Muscle layer of duodenum (tissue), 2 donors: ENCODE results near the gene RBL2.
A peak's percentile ranks its signal among the peaks of the same experiment; 100 is the strongest.

Experiments used
- H3K27ac ChIP-seq: one replicate; pipeline ENCODE4 v1.7.0; 2013; ENCODE audit warnings: mild to moderate bottlenecking, low read length
- H3K27me3 ChIP-seq: one replicate; pipeline ENCODE4 v1.7.0; 2013; ENCODE audit warnings: low read depth, mild to moderate bottlenecking, control low read depth, low read length
- H3K36me3 ChIP-seq, 2 donors: one replicate each; pipeline ENCODE4 v1.7.0; 2013; ENCODE audit warnings: low read length in 2 of 2, control low read depth in 1 of 2, mild to moderate bottlenecking in 1 of 2; ENCODE audit not compliant: insufficient read depth in 2 of 2, control insufficient read depth in 1 of 2
- H3K4me1 ChIP-seq, 2 donors: one replicate each; pipeline ENCODE4 v1.7.0; 2013; ENCODE audit warnings: low read length in 2 of 2, mild to moderate bottlenecking in 2 of 2, control low read depth in 1 of 2, moderate library complexity in 1 of 2; ENCODE audit not compliant: insufficient read depth in 2 of 2, control insufficient read depth in 1 of 2
- H3K4me3 ChIP-seq, 2 donors: one replicate each; pipeline ENCODE4 v1.7.0; 2013; ENCODE audit warnings: low read length in 2 of 2, low read depth in 1 of 2, mild to moderate bottlenecking in 1 of 2
- H3K9me3 ChIP-seq, 2 donors: one replicate each; pipeline ENCODE4 v1.7.0; 2013; ENCODE audit warnings: low read length in 2 of 2, control low read depth in 1 of 2, mild to moderate bottlenecking in 1 of 2; ENCODE audit not compliant: control insufficient read depth in 1 of 2
- donor health status: healthy.

Gene RBL2

DNA sequence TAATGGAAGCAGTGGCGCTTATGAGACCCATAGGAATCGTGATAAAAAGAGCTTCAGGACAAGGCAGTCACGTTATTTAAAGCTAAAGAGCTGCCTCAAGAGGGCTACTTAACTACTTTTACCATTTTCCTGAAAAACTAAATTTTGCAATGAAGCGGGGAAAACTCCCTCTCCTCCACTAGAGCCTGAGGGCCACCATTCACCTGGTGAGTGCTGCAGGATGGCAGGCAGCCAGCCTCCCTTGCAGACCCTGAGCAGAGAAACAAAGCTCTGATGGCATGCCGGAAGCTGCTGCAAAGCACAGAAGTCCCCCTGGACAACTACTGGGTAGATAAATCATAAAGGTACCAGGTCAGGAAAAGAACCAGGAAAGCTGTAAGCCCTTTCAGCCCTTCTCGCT lies 60.4 kb downstream of the RBL2 start:
- Histone ChIP-seq H3K9me3 (no peaks in the 10 kb centered on the region), H3K27me3 (no peaks in the 10 kb centered on the region), H3K36me3 (peaks cover 55 to 77% of the 10 kb centered on the region in 2 donors), H3K4me3 (no peak overlapping the region), H3K4me1 (no peaks in the 10 kb centered on the region), H3K27ac (no peak overlapping the region)

- H3K9me3 ChIP-seq = no peaks in the 10 kb centered on the region
- H3K4me1 ChIP-seq = no peaks in the 10 kb centered on the region
- no peak overlapping the region for H3K4me3 ChIP-seq
- H3K27ac ChIP-seq = no peak overlapping the region
- no peaks in the 10 kb centered on the region for H3K27me3 ChIP-seq
- peaks cover 51 to 77% of the 10 kb centered on the region in 2 donors for H3K36me3 ChIP-seq
These were observed 61.1 kb downstream of the RBL2 start for GRCh38 chr16:53495325-53495724.

GRCh38 chr16:53498984-53499383 lies 64.7 kb downstream of the RBL2 start:
- peaks cover 13 to 16% of the 10 kb centered on the region in 2 donors for H3K4me1 ChIP-seq
- H3K4me3 ChIP-seq = peak overlapping the region in 1 of 2 donors; percentile 0
- no peak overlapping the region for H3K27ac ChIP-seq
- no peaks in the 10 kb centered on the region for H3K27me3 ChIP-seq
- H3K9me3 ChIP-seq = no peaks in the 10 kb centered on the region
- peaks cover 41 to 46% of the 10 kb centered on the region in 2 donors for H3K36me3 ChIP-seq

DNA sequence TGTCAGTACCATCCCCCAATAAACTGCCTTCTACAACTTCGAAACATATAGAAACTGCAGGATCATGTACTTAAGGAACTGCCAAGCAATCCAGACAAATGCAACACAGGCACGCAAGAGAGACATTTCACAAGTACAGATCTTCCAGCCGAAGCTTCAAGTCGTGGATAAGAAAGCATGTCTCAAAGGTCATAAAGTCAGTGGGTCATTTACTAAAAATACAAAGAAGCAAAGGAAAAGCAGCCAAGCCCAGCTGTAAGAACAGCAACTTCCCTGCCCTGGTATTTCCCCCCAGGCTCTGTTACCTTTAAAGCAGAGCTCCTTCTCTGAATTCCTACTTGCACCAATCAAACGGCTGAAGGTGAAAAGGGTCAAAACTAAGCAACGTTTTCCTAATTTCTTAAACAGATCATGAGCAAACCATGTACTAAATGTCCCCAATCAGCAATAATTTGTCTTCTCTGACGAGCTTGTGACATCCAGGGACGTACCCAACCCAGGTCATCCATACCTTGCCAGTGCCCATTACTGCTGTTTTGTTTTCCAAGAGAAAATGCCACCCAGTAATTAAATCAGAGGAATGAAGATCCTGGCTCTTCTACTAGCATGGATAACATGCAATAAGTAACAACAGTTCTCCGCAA lies 67.1 kb downstream of the RBL2 start:
- H3K27me3 ChIP-seq = no peaks in the 10 kb centered on the region
- peaks cover 13 to 23% of the 10 kb centered on the region in 2 donors for H3K4me1 ChIP-seq
- no peak overlapping the region for H3K27ac ChIP-seq
- peak overlapping the region; percentile 72 to 96 for H3K4me3 ChIP-seq
- H3K36me3 ChIP-seq = peaks cover 17 to 24% of the 10 kb centered on the region in 2 donors
- H3K9me3 ChIP-seq = no peaks in the 10 kb centered on the region

DNA sequence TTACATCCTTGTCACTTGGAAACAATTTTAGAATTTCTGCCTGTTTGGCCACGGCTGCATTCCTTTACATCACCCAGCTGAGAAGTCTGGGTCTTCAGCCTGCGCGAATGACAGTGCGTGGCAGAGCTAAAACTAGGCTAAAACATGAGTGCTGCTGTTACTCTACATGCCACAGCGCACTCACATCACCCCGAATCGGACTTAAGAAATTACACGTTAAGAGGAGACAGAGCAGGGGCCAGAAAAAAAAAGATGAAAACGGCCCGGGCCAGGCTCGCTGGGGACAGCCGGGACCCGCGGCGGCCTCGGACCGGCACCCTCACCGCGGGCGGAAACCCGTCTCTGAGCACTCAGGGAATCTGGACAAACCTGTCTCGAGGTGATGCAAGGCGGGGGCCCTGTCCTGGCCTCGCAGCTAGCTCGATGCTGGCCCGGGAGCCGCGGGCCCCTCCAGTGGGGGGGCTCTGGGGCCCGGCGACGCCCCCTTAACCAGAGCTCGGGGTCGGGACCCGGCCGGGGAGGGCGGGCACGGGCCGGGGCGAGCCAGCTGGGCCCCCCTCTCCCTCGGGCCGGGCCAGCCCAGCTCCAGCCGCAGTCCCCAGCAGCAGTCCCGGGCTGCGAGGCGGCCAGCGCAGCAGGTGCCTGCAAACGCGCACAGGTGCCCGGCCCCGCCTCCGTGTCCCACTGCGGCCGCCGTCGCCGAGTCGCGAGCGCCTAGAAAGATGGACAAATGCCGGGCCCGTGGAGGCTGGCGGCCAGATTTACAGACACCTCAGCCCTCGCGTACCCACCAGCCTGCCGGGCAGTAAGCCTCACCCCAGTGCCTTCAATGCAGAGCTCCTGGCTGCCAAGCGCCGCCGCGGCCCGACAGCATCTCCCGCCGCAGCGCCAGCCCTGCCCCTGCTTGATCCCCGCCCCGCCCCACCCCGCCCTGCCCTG lies 68.3 kb downstream of the RBL2 start, which contains the start of gene AKTIP:
TSS of gene AKTIP (minus strand) at position 879 of the 939 bp plus-strand sequence. CDS start 2,950 bp downstream, outside the sequence.
- H3K36me3 ChIP-seq = peaks cover 12% of the 10 kb centered on the region in 2 donors
- peak within 1 kb of the TSS; percentile 72 to 96 for H3K4me3 ChIP-seq
- H3K9me3 ChIP-seq = no peaks in the 10 kb centered on the region

GRCh38 chr16:53503270-53503923 lies 69.1 kb downstream of the RBL2 start:
- Histone ChIP-seq H3K27ac (peak overlapping the region; percentile 77), H3K27me3 (no peaks in the 10 kb centered on the region), H3K36me3 (peaks cover 4 to 6% of the 10 kb centered on the region in 2 donors), H3K4me1 (peaks cover 13 to 23% of the 10 kb centered on the region in 2 donors), H3K9me3 (no peaks in the 10 kb centered on the region), H3K4me3 (peak overlapping the region; percentile 32 to 96)

More for the DNA sequence above, 68.3 kb downstream of the RBL2 start, which contains the start of gene AKTIP:
- Histone ChIP-seq H3K4me1 (peaks cover 13 to 23% of the 10 kb centered on the region in 2 donors), H3K27me3 (no peaks in the 10 kb centered on the region), H3K27ac (peak within 1 kb of the TSS; percentile 77)

- no peaks in the 10 kb centered on the region for H3K9me3 ChIP-seq
- H3K4me3 ChIP-seq = peak overlapping the region; percentile 32 to 73
- no peaks in the 10 kb centered on the region for H3K27me3 ChIP-seq
- peaks cover 13 to 23% of the 10 kb centered on the region in 2 donors for H3K4me1 ChIP-seq
- peak overlapping the region; percentile 77 for H3K27ac ChIP-seq
- peaks cover 0 to under 1% of the 10 kb centered on the region in 2 donors for H3K36me3 ChIP-seq
These were observed 69.9 kb downstream of the RBL2 start for GRCh38 chr16:53503991-53504663.

- peak overlapping the region; percentile 77 for H3K27ac ChIP-seq
These were observed 70.4 kb downstream of the RBL2 start for GRCh38 chr16:53504665-53505064.

DNA sequence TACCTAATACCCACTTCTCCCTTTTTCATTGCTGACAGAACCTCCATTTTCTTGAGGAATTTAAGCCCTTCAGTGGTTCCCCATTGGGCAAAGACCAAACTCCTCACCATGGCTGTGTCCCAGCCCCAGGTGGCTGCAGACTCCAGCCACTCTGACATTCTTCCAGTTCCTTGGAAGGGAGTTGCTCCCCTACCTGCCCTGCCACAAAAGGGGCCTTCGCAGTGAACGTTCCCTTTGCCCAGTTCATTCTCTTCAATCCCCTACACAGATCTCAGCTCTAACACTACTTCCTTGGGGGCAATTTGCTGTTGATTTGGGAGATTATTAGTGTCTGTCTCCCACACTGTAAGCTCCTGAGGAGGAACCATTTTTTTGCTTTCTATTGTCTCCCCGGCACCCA lies 72.0 kb downstream of the RBL2 start:
- Histone ChIP-seq H3K9me3 (no peaks in the 10 kb centered on the region), H3K36me3 (no peaks in the 10 kb centered on the region), H3K27me3 (no peaks in the 10 kb centered on the region), H3K4me1 (peaks cover 10 to 17% of the 10 kb centered on the region in 2 donors), H3K4me3 (no peak overlapping the region), H3K27ac (no peak overlapping the region)

More at GRCh38 chr16:53504665-53505064, 70.4 kb downstream of the RBL2 start:
- Histone ChIP-seq H3K4me1 (peaks cover 13 to 23% of the 10 kb centered on the region in 2 donors), H3K9me3 (no peaks in the 10 kb centered on the region), H3K4me3 (peak overlapping the region in 1 of 2 donors; percentile 73), H3K36me3 (no peaks in the 10 kb centered on the region), H3K27me3 (no peaks in the 10 kb centered on the region)

- Histone ChIP-seq H3K4me1 (peaks cover 0 to 7% of the 10 kb centered on the region in 2 donors), H3K9me3 (no peaks in the 10 kb centered on the region), H3K4me3 (no peak overlapping the region), H3K27ac (no peak overlapping the region), H3K27me3 (no peaks in the 10 kb centered on the region), H3K36me3 (no peaks in the 10 kb centered on the region)
These were observed 73.4 kb downstream of the RBL2 start for GRCh38 chr16:53507464-53508179.
